ENCODE results near the gene MPRIP. TPM values are rescaled to one million over a fixed set of nuclear protein-coding genes. Genes with fewer than 3 reads are reported as not detected.

Gene MPRIP
- total and polyA plus RNA-seq, 7 donors: 43.2 to 113 (median 77.4) TPM

- TF ChIP-seq POLR2AphosphoS5 (IDR thresholded peaks at IDR 0.05) (peak in 1 of 4 donors; percentile 35), EP300 (IDR thresholded peaks at IDR 0.05) (no peak)
- H3K4me1 ChIP-seq: peaks cover 0 to 60% (median 56%) of the 10 kb centered on the region in 4 donors
- no peak for DNase-seq
- peak overlapping the region; percentile 81 to 88 (median 85) for H3K27ac ChIP-seq
- H3K9me3 ChIP-seq: no peaks in the 10 kb centered on the region
- H3K36me3 ChIP-seq: no peaks in the 10 kb centered on the region
- H3K4me3 ChIP-seq: peak overlapping the region; percentile 64 to 79 (median 76)
- WGBS, 2 donors: 0 to 1% methylated on average over 37 of the region's 37 CpGs
- no peaks in the 10 kb centered on the region for H3K27me3 ChIP-seq
- intact Hi-C loops (cut with DNase I): loop anchor here (1.0 to 2.0 kb wide), 2 partner anchors 164 to 193 kb away; partner anchors contain the start of gene PLD6
These were observed 699 bp downstream of the MPRIP start for GRCh38 chr17:17042851-17043460.

GRCh38 chr17:17043461-17044271 is 1.4 kb downstream of the MPRIP start:
- intact Hi-C loops (cut with DNase I): loop anchor here (1.0 to 2.0 kb wide), 2 partner anchors 163 to 193 kb away; partner anchors contain the start of gene PLD6
- Histone ChIP-seq H3K4me3 (peak overlapping the region; percentile 64 to 79 (median 76)), H3K27me3 (no peaks in the 10 kb centered on the region), H3K27ac (peak overlapping the region; percentile 81 to 88 (median 85)), H3K36me3 (no peaks in the 10 kb centered on the region), H3K4me1 (peaks cover 0 to 64% (median 60%) of the 10 kb centered on the region in 4 donors), H3K9me3 (no peaks in the 10 kb centered on the region)
- TF ChIP-seq POLR2AphosphoS5 (IDR thresholded peaks at IDR 0.05) (no peak), EP300 (IDR thresholded peaks at IDR 0.05) (no peak)
- DNase-seq: no peak
- 13 to 17% methylated on average over 19 of the region's 19 CpGs for WGBS, 2 donors

- H3K4me1 ChIP-seq: peaks cover 0 to 66% (median 63%) of the 10 kb centered on the region in 4 donors
- H3K27me3 ChIP-seq: no peaks in the 10 kb centered on the region
- no peaks in the 10 kb centered on the region for H3K36me3 ChIP-seq
- WGBS, 2 donors: 8 to 11% methylated on average over 6 of the region's 6 CpGs
- DNase-seq: peak; percentile 74
- intact Hi-C loops (cut with DNase I): loop anchor here (5.0 kb wide), 1 partner anchor 67 kb away; no protein-coding TSS in a partner anchor
- H3K4me3 ChIP-seq: peak overlapping the region in 3 of 4 donors; percentile 0 to 78 (median 73)
- TF ChIP-seq POLR2AphosphoS5 (IDR thresholded peaks at IDR 0.05) (peak in 2 of 4 donors; percentile 13 to 53), EP300 (IDR thresholded peaks at IDR 0.05) (no peak)
- H3K27ac ChIP-seq: peak overlapping the region; percentile 81 to 88 (median 85)
- H3K9me3 ChIP-seq: no peaks in the 10 kb centered on the region
These were observed 2.7 kb downstream of the MPRIP start for GRCh38 chr17:17044846-17045561.

- Histone ChIP-seq H3K27me3 (no peaks in the 10 kb centered on the region), H3K4me1 (peaks cover 0 to 77% (median 76%) of the 10 kb centered on the region in 4 donors), H3K27ac (peak overlapping the region in 2 of 4 donors; percentile 86 to 88), H3K9me3 (no peaks in the 10 kb centered on the region), H3K4me3 (no peak overlapping the region), H3K36me3 (no peaks in the 10 kb centered on the region)
- DNase-seq: peak; percentile 39
- TF ChIP-seq POLR2A (IDR thresholded peaks at IDR 0.05) (no peak), CTCF (IDR thresholded peaks at IDR 0.05) (no peak), POLR2AphosphoS5 (IDR thresholded peaks at IDR 0.05) (no peak), EP300 (IDR thresholded peaks at IDR 0.05) (no peak)
- intact Hi-C loops (cut with DNase I): loop anchor here (5.0 kb wide), 1 partner anchor 64 kb away; no protein-coding TSS in a partner anchor
- WGBS, 2 donors: 80 to 90% methylated on average over 6 of the region's 6 CpGs
These were observed 5.8 kb downstream of the MPRIP start for GRCh38 chr17:17048106-17048505.

GRCh38 chr17:17050346-17051345 is 8.4 kb downstream of the MPRIP start:
- Histone ChIP-seq H3K27ac (no peak overlapping the region), H3K36me3 (no peaks in the 10 kb centered on the region), H3K27me3 (no peaks in the 10 kb centered on the region), H3K9me3 (no peaks in the 10 kb centered on the region), H3K4me3 (no peak overlapping the region), H3K4me1 (peaks cover 0 to 68% (median 62%) of the 10 kb centered on the region in 4 donors)
- WGBS, 2 donors: 91 to 94% methylated on average over 15 of the region's 15 CpGs
- intact Hi-C loops (cut with DNase I): no loop called here
- TF ChIP-seq EP300 (IDR thresholded peaks at IDR 0.05) (no peak), CTCF (IDR thresholded peaks at IDR 0.05) (no peak), POLR2AphosphoS5 (IDR thresholded peaks at IDR 0.05) (no peak), POLR2A (IDR thresholded peaks at IDR 0.05) (no peak)
- DNase-seq: peak; percentile 51

Measured in sigmoid colon (tissue), 7 donors.